Fibroblast of peridontal ligament (primary cell): ENCODE data around the gene LY86.

ENCODE experiments used
- DNase-seq: peaks from one replicate; pipeline ENCODE4 v3.0.0-alpha.2; 2010; ENCODE audit errors: extremely low read depth

The LY86 gene

DNA sequence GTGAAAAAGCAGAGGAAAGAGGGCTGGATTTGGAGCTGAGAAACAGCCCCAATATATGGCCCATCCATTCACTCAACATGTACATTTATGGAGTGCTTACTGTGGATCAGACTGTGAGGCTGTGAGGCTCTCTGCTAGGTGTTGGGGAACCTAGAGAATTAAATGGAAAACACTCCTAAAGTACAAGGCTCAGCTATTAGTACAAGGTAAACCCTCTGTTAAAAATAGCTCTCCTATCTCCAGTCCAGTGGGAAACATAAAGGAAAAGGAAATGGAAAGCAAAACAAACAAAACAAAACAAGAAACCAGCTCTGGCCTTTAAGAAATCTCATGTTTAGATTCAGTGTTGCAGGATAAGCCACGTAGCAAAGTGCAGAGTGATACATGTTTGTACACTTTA, 35.0 kb downstream of the LY86 start:
- DNase-seq = no peak

- DNase-seq = no peak
Measured at GRCh38 chr6:6624269-6624990, 35.9 kb downstream of the LY86 start.

DNA sequence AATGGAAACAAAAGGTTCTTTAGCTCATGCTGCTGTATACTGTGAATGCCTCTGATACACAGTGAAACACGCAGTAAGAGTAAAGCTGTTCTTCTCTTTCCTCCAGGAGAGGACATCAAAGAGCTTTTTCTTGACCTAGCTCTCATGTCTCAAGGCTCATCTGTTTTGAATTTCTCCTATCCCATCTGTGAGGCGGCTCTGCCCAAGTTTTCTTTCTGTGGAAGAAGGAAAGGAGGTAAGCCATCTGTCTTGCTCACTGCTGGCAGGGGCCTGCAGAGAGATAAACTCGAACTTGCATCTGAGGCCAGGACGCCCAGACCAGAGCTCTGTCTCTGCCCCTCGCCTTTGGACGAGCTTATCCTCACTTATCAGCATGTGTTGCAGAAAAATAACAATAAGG, 37.7 kb downstream of the LY86 start:
- DNase-seq = no peak

DNA sequence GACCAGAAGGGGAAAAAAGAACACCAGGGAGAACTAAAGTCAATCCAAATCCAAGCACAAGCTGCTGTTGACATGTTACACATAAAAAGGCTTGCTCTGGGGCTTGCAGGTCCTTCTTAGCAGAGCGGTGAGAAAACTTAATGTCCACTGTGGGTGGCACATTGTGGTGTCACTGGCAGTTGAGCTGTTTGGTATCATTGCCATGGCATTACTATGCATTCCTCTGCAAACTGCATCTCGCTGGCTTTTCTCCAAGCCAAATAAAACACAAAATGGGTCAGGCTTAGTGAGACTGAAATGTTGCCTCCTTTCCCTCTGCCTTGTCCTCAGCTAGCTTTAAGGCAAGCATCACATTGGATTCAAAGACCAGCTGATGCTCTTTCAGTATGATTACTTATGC, 40.9 kb downstream of the LY86 start:
- no peak for DNase-seq

- DNase-seq = no peak
Measured at GRCh38 chr6:6631053-6631452, 42.5 kb downstream of the LY86 start.

DNA sequence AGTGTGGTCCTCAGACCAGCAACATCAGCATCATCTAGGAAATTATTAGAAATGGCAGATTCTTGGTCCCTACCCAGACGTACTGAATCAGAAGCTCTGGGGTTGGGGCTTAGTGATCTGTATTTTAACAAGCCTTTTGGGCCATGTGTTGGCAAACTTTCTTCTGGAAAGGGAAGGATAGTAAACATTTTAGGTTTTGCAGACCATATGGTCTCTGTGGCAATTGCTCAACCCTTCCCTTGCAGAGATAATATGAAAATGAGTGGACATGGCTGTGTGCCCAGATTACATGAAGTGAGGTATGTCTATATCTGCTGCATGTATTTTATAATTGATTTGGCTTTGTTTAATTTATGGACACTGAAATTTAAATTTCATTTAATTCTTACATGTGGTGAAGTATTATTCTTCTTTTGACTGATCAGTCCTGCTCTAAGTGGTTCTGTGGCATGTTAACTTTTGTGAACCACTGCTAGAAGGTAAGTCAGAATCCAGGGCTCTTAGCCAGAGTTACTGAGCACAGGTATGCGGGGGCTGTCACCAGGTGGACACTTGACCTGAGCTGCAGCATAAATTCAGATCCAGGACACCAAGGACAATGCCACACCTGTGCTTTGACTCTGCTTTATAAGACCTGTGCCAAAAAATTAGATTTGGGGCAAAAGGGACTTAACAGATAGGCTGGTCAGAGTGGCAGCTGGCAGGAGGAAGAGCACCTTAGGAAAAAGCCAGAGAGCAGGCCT, 43.2 kb downstream of the LY86 start:
- peak; percentile 9 for DNase-seq

DNA sequence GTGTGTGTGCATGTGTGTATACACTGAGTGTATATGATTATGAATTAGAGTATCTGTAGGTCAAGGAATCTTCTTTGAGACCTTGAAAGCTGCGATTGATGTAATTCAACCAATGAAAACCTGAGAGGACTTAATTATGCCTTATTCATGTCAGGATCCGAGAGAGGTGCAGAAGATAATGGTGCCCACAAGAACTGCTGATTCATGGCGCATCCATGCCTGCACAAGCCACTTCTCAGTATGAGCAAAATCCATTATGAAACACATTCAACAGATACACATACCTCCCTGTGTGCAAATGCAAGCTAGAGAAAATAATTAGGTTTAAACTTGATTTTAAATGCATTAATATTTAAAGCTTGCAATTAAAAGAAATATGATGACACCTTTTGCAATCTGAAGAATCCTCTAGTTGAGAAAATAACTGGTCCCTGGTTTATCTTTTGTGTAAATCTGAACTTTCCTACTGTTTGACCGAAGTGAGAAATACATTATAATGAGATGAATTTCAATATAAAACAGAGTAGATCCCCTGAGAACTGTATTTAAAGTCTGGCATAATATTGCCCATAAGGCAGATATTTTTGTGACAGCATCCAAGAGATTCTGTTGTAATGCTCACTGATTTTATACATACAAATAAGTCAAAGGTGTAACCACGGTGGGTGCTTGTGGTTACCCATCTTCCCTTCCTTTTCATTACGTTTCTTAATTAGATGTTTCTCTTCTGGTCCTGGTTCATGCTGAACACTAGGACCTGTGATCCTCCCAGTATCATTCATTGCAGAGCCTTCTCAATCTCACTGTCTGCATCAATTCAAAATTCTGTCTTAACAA, 45.6 kb downstream of the LY86 start:
- DNase-seq = no peak

- DNase-seq = no peak
Measured at GRCh38 chr6:6634735-6635075, 46.2 kb downstream of the LY86 start.

- no peak for DNase-seq
Measured at GRCh38 chr6:6635291-6635690, 46.8 kb downstream of the LY86 start.

DNA sequence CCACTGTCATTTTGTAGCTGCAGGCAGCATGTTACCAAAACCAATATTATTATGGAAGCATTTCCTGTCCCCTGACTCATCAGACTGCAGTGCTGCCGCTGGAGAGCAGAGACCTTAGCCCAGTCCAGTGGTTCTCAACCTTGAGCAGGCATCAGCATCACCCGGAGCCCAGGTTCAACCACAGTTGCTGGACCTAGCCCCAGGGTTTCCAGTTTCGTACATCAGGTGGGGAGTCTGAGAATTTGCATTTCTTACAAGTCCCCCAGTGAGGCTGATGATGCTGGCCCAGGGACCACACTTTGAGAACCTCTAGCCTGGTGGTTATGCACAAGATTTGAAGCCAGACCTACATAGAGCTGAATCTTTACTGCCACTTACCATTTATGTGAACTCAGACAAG, 47.3 kb downstream of the LY86 start:
- DNase-seq = no peak

DNA sequence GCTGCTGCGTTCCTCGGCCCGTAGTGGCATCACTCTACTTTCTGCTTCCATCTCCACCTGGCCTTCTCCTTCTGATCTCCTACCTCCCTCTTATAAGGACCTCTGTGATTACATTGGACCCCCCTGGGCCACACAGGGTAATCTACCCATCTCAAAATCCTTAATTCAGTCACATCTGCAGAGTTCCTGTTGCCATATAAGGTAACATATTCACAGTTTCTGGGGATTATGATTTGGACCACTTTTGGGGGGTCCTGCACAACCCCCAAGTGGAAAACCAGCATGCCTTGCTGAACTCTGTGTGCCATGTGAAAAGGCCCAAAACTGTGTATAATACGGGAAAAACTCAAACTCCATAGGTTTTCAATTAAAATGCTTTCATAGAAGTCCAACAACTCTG, 51.1 kb downstream of the LY86 start:
- no peak for DNase-seq

DNA sequence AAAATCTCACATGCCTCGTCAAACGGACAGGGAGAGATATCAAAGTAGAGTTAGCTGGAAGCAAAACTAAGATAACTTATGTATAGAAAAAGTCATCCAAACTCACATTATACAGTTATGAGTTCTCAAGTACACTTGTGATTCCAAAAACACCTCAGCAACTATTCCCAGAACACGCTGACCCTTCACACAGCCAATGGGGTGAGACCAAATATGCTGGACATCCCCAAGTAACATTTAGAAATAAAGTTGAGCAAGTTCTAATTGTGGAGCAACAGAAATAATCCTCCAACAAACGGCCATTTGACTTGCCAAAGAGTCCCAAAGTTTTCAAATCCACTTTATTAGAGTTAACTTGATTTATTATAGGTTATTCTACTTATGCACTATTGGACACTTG, 52.4 kb downstream of the LY86 start:
- DNase-seq = no peak

DNA sequence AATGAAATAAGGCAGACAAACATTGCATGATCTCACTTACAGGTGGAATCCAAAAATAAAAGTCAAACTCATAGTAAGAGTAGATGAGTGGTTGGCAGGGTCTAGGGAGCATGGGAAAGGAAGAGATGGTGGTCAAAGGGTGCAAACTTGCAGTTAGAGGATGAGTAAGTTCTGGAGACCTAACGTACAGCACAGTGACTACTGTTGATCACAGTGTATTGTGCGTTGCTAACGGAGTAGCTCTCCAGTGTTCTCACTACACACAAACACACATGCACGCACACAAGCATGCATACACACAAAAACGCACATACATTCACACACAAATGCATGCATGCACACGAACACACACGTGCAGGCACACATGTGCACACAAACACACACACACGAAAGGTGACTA, 54.9 kb downstream of the LY86 start:
- DNase-seq = no peak

GRCh38 chr6:6645261-6645917, 56.9 kb downstream of the LY86 start:
- no peak for DNase-seq

GRCh38 chr6:6646384-6646783, 57.9 kb downstream of the LY86 start:
- no peak for DNase-seq

GRCh38 chr6:6646859-6647258, 58.3 kb downstream of the LY86 start:
- DNase-seq = no peak

DNA sequence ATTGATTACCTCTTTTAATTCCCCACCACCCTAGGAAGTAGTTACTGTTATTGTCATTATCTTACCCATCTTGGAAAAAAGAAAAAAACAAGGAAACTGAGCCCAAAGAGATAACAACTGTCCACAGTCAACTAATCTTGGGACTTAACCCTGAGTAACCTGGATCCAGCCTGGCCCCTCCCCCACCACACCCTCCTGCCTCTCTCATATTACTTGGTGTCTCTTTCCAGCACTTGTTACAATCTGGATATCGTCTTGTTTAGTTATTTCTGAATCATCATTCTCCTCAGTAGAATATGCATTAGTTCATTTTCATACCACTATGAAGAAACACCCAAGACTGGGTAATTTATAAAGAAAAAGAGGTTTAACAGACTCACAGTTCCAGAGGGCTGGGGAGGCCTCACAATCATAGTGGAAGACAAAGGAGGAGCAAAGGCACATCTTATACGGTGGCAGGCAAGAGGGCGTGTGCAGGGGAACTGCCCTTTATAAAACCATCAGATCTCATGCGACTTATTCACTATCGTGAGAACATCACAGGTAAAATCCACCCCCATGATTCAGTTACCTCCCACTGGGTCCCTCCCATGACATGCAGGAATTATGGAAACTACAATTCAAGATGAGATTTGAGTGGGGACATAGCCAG, 60.3 kb downstream of the LY86 start:
- DNase-seq = no peak

- DNase-seq = no peak
Measured at GRCh38 chr6:6649824-6650349, 61.4 kb downstream of the LY86 start.

- no peak for DNase-seq
Measured at GRCh38 chr6:6650839-6651238, 62.3 kb downstream of the LY86 start.

DNA sequence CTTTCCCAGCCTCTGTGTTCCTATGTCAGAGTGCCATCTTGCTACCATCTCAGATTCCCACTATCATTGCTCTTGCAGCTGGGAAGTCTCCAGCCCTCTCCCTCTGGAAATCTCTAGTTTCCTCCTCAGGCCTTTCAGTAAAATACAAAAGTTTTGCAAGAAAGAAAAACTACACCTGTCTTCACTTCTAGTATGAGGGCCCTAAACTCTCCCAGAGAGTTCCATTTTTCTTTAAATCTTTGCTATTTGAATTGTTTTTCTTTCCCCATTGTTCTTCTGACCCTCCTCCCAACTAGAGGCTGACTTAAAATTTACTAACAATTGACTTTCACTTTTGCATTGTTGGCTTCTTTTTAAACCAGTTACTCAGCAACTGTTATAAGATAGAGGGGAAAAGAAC, 62.8 kb downstream of the LY86 start:
- no peak for DNase-seq

GRCh38 chr6:6652932-6653331, 64.4 kb downstream of the LY86 start:
- no peak for DNase-seq
